H1 (cell line): ENCODE results near the gene CALHM3. TPM values are rescaled to one million over a fixed set of nuclear protein-coding genes. Genes with fewer than 3 reads are reported as not detected.

Source experiments
- CTCF ChIA-PET: fragments of 300-600 bp; sonication (Branson Sonifier 250); formaldehyde crosslinking; loops from one replicate; lab custom pipeline; 2021; ENCODE audit not compliant: partially characterized antibody; lab: Charles Lee
- POLR2A ChIA-PET: fragments of 300-600 bp; sonication (Branson Sonifier 250); formaldehyde crosslinking; loops from one replicate; lab custom pipeline; 2021; ENCODE audit warnings: inconsistent platforms; ENCODE audit not compliant: partially characterized antibody; lab: Charles Lee
- DNase-seq, 2 experiments: peaks; one replicate each; pipeline versions ENCODE4 v3.0.0 to v3.0.0-alpha.2; 2010 to 2022; ENCODE audit warnings: low spot score in 2 of 2, low read depth in 1 of 2, mixed read lengths in 1 of 2
- FAIRE-seq: peaks from 2 replicates; lab custom pipeline; 2011; peaks lifted over from hg19 to GRCh38; lab: Jason Lieb, UNC
- H2AFZ ChIP-seq: 2 replicates; pipeline ENCODE4 v1.8.1; 2012; ENCODE audit warnings: low read length, inconsistent platforms
- H2AK5ac ChIP-seq: 2 replicates; pipeline ENCODE4 v1.6.1; 2013; ENCODE audit warnings: low read depth, low read length
- H2BK120ac ChIP-seq: replicated peaks from 2 replicates; pipeline ENCODE3; 2013; ENCODE audit warnings: low read depth, low read length, inconsistent platforms
- H2BK12ac ChIP-seq: 2 replicates; pipeline ENCODE4 v1.6.1; 2013; ENCODE audit warnings: low read depth, low read length
- H2BK15ac ChIP-seq: 2 replicates; pipeline ENCODE4 v1.6.1; 2013; ENCODE audit warnings: low read length
- H2BK20ac ChIP-seq: 2 replicates; pipeline ENCODE4 v1.6.1; 2013; ENCODE audit warnings: low read length
- H2BK5ac ChIP-seq: 2 replicates; pipeline ENCODE4 v1.6.1; 2013; ENCODE audit warnings: low read depth, low read length
- H3K14ac ChIP-seq: 2 replicates; pipeline ENCODE4 v1.6.1; 2013; ENCODE audit warnings: inconsistent platforms; ENCODE audit not compliant: insufficient read length
- H3K18ac ChIP-seq: 2 replicates; pipeline ENCODE4 v1.6.1; 2013; ENCODE audit warnings: low read length; ENCODE audit errors: extremely low read depth
- H3K23ac ChIP-seq: 2 replicates; pipeline ENCODE4 v1.6.1; 2013; ENCODE audit warnings: inconsistent platforms; ENCODE audit not compliant: insufficient read length
- H3K23me2 ChIP-seq: 2 replicates; pipeline ENCODE4 v1.6.1; 2013; ENCODE audit warnings: low read depth, low read length
- H3K27ac ChIP-seq: 2 replicates; pipeline ENCODE4 v1.6.1; 2011; ENCODE audit warnings: low read depth, low read length, inconsistent platforms
- H3K27me3 ChIP-seq, 4 experiments: replicated peaks in 1 of 4; 1 replicate in 1 of 4; 2 replicates in 3 of 4; pipeline versions ENCODE4 v1.6.1 to v1.8.1; 2011 to 2013; ENCODE audit warnings: low read length in 3 of 4, mild to moderate bottlenecking in 3 of 4, inconsistent platforms in 2 of 4, mixed read lengths in 2 of 4, moderate library complexity in 1 of 4; ENCODE audit not compliant: control insufficient read depth in 3 of 4, insufficient read depth in 3 of 4; ENCODE audit errors: extremely low read depth in 1 of 4
- H3K36me3 ChIP-seq, 4 experiments: 2 replicates each; pipeline versions ENCODE4 v1.6.1 to v1.8.1; 2011 to 2013; ENCODE audit warnings: mild to moderate bottlenecking in 4 of 4, low read length in 3 of 4, moderate library complexity in 2 of 4, control low read depth in 1 of 4, inconsistent platforms in 1 of 4; ENCODE audit not compliant: insufficient read depth in 4 of 4, control insufficient read depth in 2 of 4
- H3K4ac ChIP-seq: replicated peaks from 2 replicates; pipeline ENCODE3; 2013; ENCODE audit warnings: low read length, low read depth, mixed read lengths, inconsistent platforms; ENCODE audit not compliant: insufficient read length
- H3K4me1 ChIP-seq, 4 experiments: replicated peaks in 1 of 4; 1 replicate in 1 of 4; 2 replicates in 3 of 4; pipeline versions ENCODE4 v1.6.1 to v1.8.1; 2011 to 2013; ENCODE audit warnings: low read length in 3 of 4, inconsistent platforms in 2 of 4, mixed read lengths in 1 of 4; ENCODE audit not compliant: insufficient read depth in 4 of 4, control insufficient read depth in 3 of 4
- H3K4me2 ChIP-seq, 2 experiments: 2 replicates each; pipeline versions ENCODE4 v1.6.1 to v1.8.1; 2011 to 2013; ENCODE audit warnings: low read depth in 2 of 2, low read length in 2 of 2, control low read depth in 1 of 2, inconsistent platforms in 1 of 2, mild to moderate bottlenecking in 1 of 2; ENCODE audit not compliant: insufficient read depth in 1 of 2
- H3K4me3 ChIP-seq, 4 experiments: fragments of 200-600, 300-600 bp in 1 of 4; sonication (generic), shearing (Covaris generic), sonication (Bioruptor Twin) in 1 of 4; 2 replicates each; pipeline versions ENCODE4 v1.5.1 to v1.8.1; 2011 to 2016; ENCODE audit warnings: low read length in 4 of 4, low read depth in 3 of 4, control low read depth in 2 of 4, inconsistent platforms in 2 of 4, mild to moderate bottlenecking in 2 of 4, mixed read lengths in 1 of 4, moderate library complexity in 1 of 4; ENCODE audit not compliant: insufficient read depth in 2 of 4; ENCODE audit errors: extremely low read depth in 1 of 4
- H3K56ac ChIP-seq: replicated peaks from 2 replicates; pipeline ENCODE3; 2013; ENCODE audit warnings: low read depth, mild to moderate bottlenecking, mixed read lengths, low read length, inconsistent platforms; ENCODE audit not compliant: insufficient read length
- H3K79me1 ChIP-seq: 2 replicates; pipeline ENCODE4 v1.6.1; 2013; ENCODE audit warnings: low read depth, low read length, control low read depth
- H3K79me2 ChIP-seq, 2 experiments: 2 replicates each; pipeline versions ENCODE4 v1.6.1 to v1.8.1; 2012 to 2013; ENCODE audit warnings: low read length in 2 of 2, mild to moderate bottlenecking in 2 of 2, inconsistent platforms in 1 of 2; ENCODE audit not compliant: insufficient read depth in 2 of 2, control insufficient read depth in 1 of 2
- H3K9ac ChIP-seq, 4 experiments: replicated peaks in 1 of 4; 1 replicate in 1 of 4; 2 replicates in 3 of 4; pipeline versions ENCODE4 v1.6.1 to v1.8.1; 2011 to 2013; ENCODE audit warnings: low read depth in 3 of 4, low read length in 3 of 4, control low read depth in 2 of 4, mild to moderate bottlenecking in 2 of 4, moderate library complexity in 2 of 4, inconsistent platforms in 1 of 4; ENCODE audit errors: extremely low read depth in 1 of 4
- H3K9me3 ChIP-seq, 2 experiments: 2 replicates each; pipeline versions ENCODE4 v1.6.1 to v1.8.1; 2012 to 2013; ENCODE audit warnings: mild to moderate bottlenecking in 2 of 2, moderate library complexity in 2 of 2, control low read depth in 1 of 2, inconsistent platforms in 1 of 2, low read depth in 1 of 2, low read length in 1 of 2, mixed read lengths in 1 of 2; ENCODE audit not compliant: insufficient read depth in 2 of 2
- H4K20me1 ChIP-seq, 2 experiments: replicated peaks in 1 of 2; 2 replicates each; pipeline versions ENCODE3 to v1.8.1; 2011 to 2013; ENCODE audit warnings: inconsistent platforms in 2 of 2, low read length in 2 of 2, mild to moderate bottlenecking in 1 of 2; ENCODE audit not compliant: insufficient read depth in 2 of 2, control insufficient read depth in 1 of 2
- H4K5ac ChIP-seq: 2 replicates; pipeline ENCODE4 v1.6.1; 2013; ENCODE audit warnings: low read length, low read depth, mixed read lengths, inconsistent platforms; ENCODE audit not compliant: insufficient read length
- H4K8ac ChIP-seq: 2 replicates; pipeline ENCODE4 v1.8.0; 2013; ENCODE audit warnings: mild to moderate bottlenecking, moderate library complexity, low read length, inconsistent platforms; ENCODE audit not compliant: insufficient read depth; ENCODE audit errors: extremely low read depth
- H4K91ac ChIP-seq: replicated peaks from 2 replicates; pipeline ENCODE3; 2013; ENCODE audit warnings: low read length, mixed read lengths, inconsistent platforms; ENCODE audit not compliant: insufficient read length
- CHD1 ChIP-seq: IDR thresholded peaks from 2 replicates; pipeline ENCODE4 v1.6.1; 2012; ENCODE audit warnings: low read depth, low read length, improper control_type of control experiment
- CREB1 ChIP-seq: IDR thresholded peaks from 2 replicates; pipeline ENCODE4 v1.6.1; 2012; ENCODE audit warnings: inconsistent platforms
- E2F6 ChIP-seq: IDR thresholded peaks from 2 replicates; pipeline ENCODE4 v1.6.1; 2012; ENCODE audit warnings: inconsistent platforms
- JUND ChIP-seq: IDR thresholded peaks from 2 replicates; pipeline ENCODE4 v1.6.1; 2011; ENCODE audit warnings: mild to moderate bottlenecking, improper control_type of control experiment, low read length
- MAFK ChIP-seq: IDR thresholded peaks from 2 replicates; pipeline ENCODE4 v1.6.1; 2012; ENCODE audit warnings: low read depth, mild to moderate bottlenecking, improper control_type of control experiment, low read length
- MAX ChIP-seq: IDR thresholded peaks from 2 replicates; pipeline ENCODE4 v1.6.1; 2012; ENCODE audit warnings: inconsistent platforms
- POLR2A ChIP-seq, 2 experiments: IDR thresholded peaks; 1 replicate in 1 of 2; 2 replicates in 1 of 2; pipeline ENCODE4 v1.6.1; 2011; ENCODE audit warnings: low read depth in 2 of 2, low read length in 2 of 2, mild to moderate bottlenecking in 2 of 2; ENCODE audit errors: control extremely low read depth in 1 of 2
- SIX5 ChIP-seq: IDR thresholded peaks from 2 replicates; pipeline ENCODE4 v1.6.1; 2011; ENCODE audit warnings: mild to moderate bottlenecking, low read depth, low read length
- TAF7 ChIP-seq: optimal IDR thresholded peaks from 2 replicates; pipeline ENCODE3; 2011; ENCODE audit warnings: low read depth, mild to moderate bottlenecking, inconsistent platforms, low read length, moderate library complexity, borderline replicate concordance
- TCF12 ChIP-seq: IDR thresholded peaks from 2 replicates; pipeline ENCODE4 v1.6.1; 2011; ENCODE audit warnings: low read depth, mild to moderate bottlenecking, low read length
- ZNF274 ChIP-seq: IDR thresholded peaks from 2 replicates; pipeline ENCODE4 v1.7.0; 2012; ENCODE audit warnings: low read length, borderline replicate concordance; ENCODE audit errors: extremely low read depth
- WGBS, 2 experiments: shearing (Covaris generic) in 1 of 2; methylation state at CpG; one replicate each; pipeline versions ENCODE4 v1.1.6 to v1.1.7; 2013 to 2015; ENCODE audit warnings: low lambda C conversion rate in 2 of 2, mixed read lengths in 2 of 2, inconsistent platforms in 1 of 2, low coverage in 1 of 2, missing lambda C conversion rate in 1 of 2; ENCODE audit not compliant: insufficient replicate concordance in 2 of 2, insufficient coverage in 1 of 2, insufficient read length in 1 of 2; ENCODE audit errors: extremely low coverage in 1 of 2, missing lambda C conversion rate in 1 of 2; 5-methylcytosine and 5-hydroxymethylcytosine counted together
- polyA plus RNA-seq, 7 experiments: library from polyadenylated mRNA; depleted of rRNA in 3 of 7; stranded (reverse) in 5 of 7; unstranded in 2 of 7; fragments of >200 nt in 5 of 7; fragments of 200-250 nt in 2 of 7; gene quantifications; 1 replicate in 5 of 7; 2 replicates in 1 of 7; 4 replicates in 1 of 7; pipeline versions ENCODE4 v1.2.1 to v1.2.3, GENCODE V29; 2011 to 2013; ENCODE audit warnings: missing spikeins in 2 of 7, mixed read lengths in 2 of 7
- total RNA-seq: library from RNA; stranded (reverse); fragmentation: NEBNext Ultra II Directional; extraction: Animal tissue kit (Norgen Biotek cat#: 25700); gene quantifications from 2 replicates; pipeline ENCODE4 v1.2.1, GENCODE V29; 2021

Gene CALHM3
- total and polyA plus RNA-seq, 2 of the 8 experiments (the other 6 are each of a cell fraction or from before 2014, with no cell fraction given): 0.17 to 0.60 TPM

DNA sequence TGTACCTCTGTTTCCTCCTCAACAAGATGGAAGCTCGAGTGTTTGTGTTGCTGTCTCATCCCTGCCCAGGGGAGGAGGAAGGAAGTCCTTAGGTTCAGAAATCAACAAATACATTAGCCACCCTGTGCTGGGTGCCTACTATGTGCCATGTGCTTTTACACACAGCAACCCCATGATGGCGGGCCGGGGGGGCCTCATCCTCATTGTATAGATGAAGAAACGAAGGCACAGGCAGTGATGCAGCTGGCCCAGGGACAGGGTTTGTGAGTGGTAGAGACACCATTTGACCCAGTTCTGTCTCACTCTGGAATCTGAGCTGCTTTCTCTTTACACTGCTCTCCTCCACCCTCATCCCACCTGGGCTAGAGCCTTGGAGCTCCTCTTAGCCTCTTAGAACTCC is 25.0 kb downstream of the CALHM3 start:
- no peaks in the 10 kb centered on the region; a peak in 2 of 7 replicates for H3K27me3 ChIP-seq
- no peaks in the 10 kb centered on the region for H3K9me3 ChIP-seq
- H2BK120ac ChIP-seq: no peak overlapping the region
- peaks cover 3% of the 10 kb centered on the region in 2 experiments for H4K20me1 ChIP-seq
- no peaks in the 10 kb centered on the region for H3K79me1 ChIP-seq
- H3K4me3 ChIP-seq: no peak overlapping the region
- H4K91ac ChIP-seq: no peak overlapping the region
- H3K23ac ChIP-seq: no peak overlapping the region
- FAIRE-seq (no peak), DNase-seq (no peak)
- WGBS, 2 experiments: 80% methylated on average over 4 of the region's 4 CpGs; no CpG with 5 or more reads in 1 of the 2 experiments
- no peak overlapping the region for H2BK5ac ChIP-seq
- H3K4ac ChIP-seq: no peak overlapping the region
- no peak overlapping the region for H2AFZ ChIP-seq
- H2BK20ac ChIP-seq: no peak overlapping the region
- H3K14ac ChIP-seq: no peak overlapping the region
- H4K8ac ChIP-seq: no peak overlapping the region
- no peaks in the 10 kb centered on the region for H3K79me2 ChIP-seq
- H4K5ac ChIP-seq: no peak overlapping the region
- CTCF ChIA-PET: interaction anchor here (0.8 to 6.0 kb wide), 12 partner anchors 9 to 152 kb away, joined by 3 to 47 read pairs (median 4); partner anchors contain the start of gene CALHM3
- no peak overlapping the region for H2BK15ac ChIP-seq
- H3K18ac ChIP-seq: no peak overlapping the region
- no peak overlapping the region for H2AK5ac ChIP-seq
- H3K4me1 ChIP-seq: peaks cover 0 to 19% (median 9%) of the 10 kb centered on the region in 4 experiments; a peak in 5 of 7 replicates
- peaks cover 3% of the 10 kb centered on the region; the same call in 1 of the 2 replicates for H3K23me2 ChIP-seq
- no peak overlapping the region for H3K9ac ChIP-seq
- H2BK12ac ChIP-seq: no peak overlapping the region
- H3K36me3 ChIP-seq: no peaks in the 10 kb centered on the region
- no peak overlapping the region for H3K27ac ChIP-seq
- no peak for TF ChIP-seq MAFK
- TF ChIP-seq POLR2A (IDR thresholded peaks at IDR 0.05; ENCODE audit: control extremely low read depth in 1 of 2, low read depth in 2 of 2, low read length in 2 of 2): no peak
- no peak for TF ChIP-seq CHD1
- no peak for TF ChIP-seq E2F6
- TF ChIP-seq TCF12: no peak
- TF ChIP-seq JUND: no peak
- TF ChIP-seq TAF7: no peak
- no peak for TF ChIP-seq SIX5
- no peak for TF ChIP-seq ZNF274
- no peak for TF ChIP-seq CREB1
- no peak for TF ChIP-seq MAX
- POLR2A ChIA-PET: interaction anchor here (0.7 to 1.4 kb wide), 5 partner anchors 9 to 25 kb away, joined by 3 to 4 read pairs (median 3); partner anchors contain the start of gene CALHM3
- H3K56ac ChIP-seq: no peak overlapping the region
- H3K4me2 ChIP-seq: no peak overlapping the region
